CD1c-positive myeloid dendritic cell (primary cell): ENCODE results near the gene OR1E1.
"Not testable (repeated sequence)": the region's sequence is repeated elsewhere in the genome, so short reads cannot be mapped to it uniquely, and the experiment has no call there.

Experiments used
- DNase-seq: peaks from one replicate; pipeline ENCODE4 v3.0.0-alpha.2; 2016; ENCODE audit errors: extremely low spot score

OR1E1 gene, protein sequence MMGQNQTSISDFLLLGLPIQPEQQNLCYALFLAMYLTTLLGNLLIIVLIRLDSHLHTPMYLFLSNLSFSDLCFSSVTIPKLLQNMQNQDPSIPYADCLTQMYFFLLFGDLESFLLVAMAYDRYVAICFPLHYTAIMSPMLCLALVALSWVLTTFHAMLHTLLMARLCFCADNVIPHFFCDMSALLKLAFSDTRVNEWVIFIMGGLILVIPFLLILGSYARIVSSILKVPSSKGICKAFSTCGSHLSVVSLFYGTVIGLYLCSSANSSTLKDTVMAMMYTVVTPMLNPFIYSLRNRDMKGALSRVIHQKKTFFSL

DNA sequence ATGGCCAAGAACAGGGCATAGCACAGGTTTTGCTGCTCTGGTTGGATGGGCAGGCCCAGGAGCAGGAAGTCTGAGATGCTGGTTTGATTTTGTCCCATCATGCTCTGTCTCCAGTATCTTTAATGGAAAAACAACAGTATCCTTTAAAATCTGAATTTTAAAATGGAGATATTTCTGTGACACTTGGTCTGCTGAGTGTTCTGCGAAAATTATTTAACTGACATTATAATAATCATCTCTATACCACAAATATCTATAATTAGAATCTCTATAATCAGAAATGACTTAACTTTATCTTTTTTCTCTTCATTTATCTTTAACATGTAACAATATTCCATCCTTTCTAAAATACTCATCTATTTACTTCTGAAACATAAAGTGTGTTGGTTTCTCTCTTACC lies at the start of gene OR1E1:
OR1E1 (minus strand) TSS at position 101 of the 400 bp plus-strand sequence; CDS start at position 101, 0 bp downstream.
- DNase-seq: no peak

DNA sequence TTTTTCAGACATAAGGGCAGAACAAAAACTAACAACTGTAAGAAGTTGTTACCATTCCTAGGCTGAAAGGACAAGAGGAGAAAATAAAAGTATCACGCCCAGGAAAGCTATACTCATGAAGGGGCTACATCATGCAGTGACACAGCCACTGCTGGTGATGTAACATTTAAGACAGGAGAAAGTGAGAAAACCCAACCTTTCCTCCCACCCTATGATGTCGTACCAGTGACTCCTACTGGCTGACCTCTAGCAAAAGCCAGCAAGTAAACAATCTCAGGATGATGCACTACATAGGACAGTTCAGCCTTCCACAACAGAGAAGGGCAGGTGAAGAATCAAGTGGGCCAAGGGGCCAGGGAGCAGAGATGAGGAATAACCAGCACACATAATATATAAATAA lies 49.4 kb upstream of the OR1E1 start:
- DNase-seq: no peak

DNA sequence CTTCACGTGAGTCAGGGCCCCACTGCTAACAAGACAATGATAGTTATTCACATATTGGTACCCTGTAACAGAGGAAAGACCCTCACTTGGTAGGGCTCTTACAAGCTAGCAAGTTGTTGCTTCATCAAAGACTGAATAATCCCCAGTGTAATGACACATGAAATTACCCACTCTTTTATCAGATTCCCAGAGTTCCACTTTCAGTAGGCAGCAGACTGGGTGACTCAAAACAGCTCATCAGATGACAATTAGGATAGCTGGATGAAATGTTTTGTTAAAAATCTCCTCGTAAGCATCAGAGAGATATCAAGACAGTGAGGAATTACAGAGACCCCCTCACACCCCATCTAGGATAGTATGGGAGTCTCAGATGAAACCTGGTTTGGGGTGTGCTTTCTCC lies 42.2 kb upstream of the OR1E1 start:
- no peak for DNase-seq

DNA sequence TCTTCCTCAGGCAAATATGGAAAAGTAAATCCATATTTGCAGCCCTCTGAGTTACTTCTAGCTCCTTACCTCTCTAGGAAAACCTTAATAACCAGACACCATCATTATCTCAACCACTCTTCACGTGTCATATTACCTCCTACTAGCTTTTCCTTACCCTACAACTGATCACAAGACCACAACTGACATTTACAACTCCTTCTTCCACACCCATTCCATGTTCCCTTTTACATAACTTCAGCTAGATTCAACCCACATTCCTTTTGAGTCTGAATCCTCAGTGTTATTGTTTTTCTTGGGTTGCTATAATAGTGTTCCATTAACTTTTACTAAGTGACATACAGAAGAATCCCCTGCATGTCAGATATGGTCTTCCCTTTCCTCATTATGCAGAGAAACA lies 40.2 kb upstream of the OR1E1 start:
- DNase-seq: no peak

DNA sequence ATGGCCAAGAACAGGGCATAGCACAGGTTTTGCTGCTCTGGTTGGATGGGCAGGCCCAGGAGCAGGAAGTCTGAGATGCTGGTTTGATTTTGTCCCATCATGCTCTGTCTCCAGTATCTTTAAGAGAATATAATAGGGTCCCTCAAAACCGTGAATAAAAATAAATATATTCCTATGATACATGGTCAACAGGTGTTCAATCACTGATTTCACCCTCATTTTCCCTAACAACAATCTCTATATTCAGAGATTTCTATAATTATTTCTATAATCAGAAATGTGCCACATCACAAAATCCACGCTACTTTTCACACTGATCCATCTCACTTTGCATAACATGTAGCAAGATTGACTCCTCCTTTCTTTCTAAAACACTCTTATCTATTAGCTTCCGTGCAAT lies 35.5 kb upstream of the OR1E1 start, which contains the start of gene OR1E2:
OR1E2 (minus strand) TSS at position 101 of the 400 bp plus-strand sequence; CDS start at position 101, 0 bp downstream.
- no peak for DNase-seq

DNA sequence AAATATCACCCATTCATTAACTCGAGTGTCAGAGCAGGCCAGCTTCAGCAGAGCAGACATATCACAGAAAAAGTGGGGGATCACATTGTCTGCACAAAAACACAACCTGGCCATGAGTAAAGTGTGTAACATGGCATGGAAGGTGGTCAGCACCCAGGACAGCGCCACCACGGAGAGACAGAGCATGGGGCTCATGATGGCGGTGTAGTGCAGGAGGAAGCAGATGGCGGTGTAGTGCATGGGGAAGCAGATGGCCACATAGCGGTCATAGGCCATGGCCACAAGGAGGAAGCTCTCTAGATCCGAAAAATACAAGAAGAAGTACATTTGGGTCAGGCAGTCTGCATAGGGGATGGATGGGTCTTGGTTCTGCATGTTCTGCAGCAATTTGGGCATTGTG lies 35.0 kb upstream of the OR1E1 start:
- DNase-seq: peak; percentile 46

DNA sequence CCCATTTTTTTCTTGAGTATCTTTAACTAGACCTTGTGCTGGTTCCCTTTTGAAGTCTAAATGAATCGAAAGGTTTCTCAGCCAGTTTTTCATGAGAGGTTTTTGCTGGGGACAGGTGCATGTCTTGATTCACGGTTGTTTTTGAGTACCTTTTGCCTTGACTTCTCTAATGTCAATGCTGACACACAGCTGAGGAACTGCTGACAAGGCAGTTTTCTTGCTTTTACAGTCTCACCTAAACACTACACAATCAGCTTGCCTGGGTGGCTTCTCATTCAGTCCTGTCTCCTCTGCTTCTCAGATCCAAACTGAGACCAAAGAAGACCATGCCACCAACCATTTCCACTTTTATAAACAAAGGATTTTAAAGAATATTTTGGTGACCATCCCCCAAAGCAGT lies 20.0 kb upstream of the OR1E1 start:
- DNase-seq: no peak

DNA sequence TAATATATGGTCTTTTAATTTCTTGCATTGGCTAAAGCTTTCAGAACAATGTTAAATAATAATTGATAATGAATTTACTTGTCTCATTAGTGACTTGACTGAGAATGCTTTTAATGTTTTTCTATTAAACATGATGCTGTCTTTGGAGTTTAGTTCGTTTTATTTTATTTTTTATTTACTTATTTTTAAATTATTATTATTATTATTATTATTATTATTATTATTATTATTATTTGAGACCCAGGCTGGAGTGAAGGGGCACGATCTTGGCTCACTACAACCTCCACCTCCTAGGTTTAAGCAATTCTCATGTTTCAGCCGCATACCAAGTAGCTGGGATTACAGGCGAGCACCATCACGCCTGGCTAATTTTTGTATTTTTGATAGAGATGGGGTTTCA lies 17.4 kb upstream of the OR1E1 start:
- DNase-seq: no peak

DNA sequence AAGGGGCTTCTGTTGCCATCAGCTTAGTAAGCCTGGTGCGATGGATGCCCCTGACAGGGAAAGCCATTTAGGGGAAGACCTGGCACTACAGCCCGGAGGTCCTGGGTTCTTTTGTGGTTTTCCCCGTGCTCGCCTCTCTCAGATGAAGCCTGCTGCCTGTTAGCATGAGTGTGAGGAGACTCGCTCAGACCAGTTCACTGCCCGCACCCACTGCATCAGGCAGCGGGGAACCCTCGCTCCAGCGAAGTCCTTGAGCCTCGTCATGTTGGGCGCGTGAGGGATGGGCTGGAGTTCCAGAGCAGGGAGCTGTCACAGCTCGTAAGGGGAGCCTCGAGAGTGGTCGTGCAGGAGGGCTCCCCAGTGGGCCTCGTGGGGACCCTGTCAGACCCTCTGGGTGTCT lies 14.0 kb upstream of the OR1E1 start:
- DNase-seq: not testable (repeated sequence)

DNA sequence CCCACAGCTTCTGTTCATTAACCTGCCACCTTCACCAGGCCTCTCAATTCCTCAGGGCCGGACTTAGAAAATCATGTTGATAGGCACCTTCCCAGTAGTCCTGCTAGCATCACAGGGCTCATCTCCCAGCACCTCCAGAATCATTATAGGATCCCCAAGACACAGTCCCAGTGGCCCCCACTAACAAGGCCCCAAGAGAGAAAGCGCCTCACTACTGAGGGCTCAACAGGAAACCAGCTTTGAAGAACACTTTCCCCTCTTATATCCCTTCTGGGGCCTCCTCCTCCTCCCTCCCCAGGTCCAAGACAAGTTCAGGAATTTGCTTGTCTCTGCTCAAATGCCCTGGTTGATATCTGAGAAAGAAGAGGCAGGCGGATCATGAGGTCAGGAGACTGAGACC lies 12.9 kb upstream of the OR1E1 start, which contains the start of gene OR3A3:
OR3A3 (plus strand) TSS at position 301 of the 400 bp plus-strand sequence.
- DNase-seq: no peak

DNA sequence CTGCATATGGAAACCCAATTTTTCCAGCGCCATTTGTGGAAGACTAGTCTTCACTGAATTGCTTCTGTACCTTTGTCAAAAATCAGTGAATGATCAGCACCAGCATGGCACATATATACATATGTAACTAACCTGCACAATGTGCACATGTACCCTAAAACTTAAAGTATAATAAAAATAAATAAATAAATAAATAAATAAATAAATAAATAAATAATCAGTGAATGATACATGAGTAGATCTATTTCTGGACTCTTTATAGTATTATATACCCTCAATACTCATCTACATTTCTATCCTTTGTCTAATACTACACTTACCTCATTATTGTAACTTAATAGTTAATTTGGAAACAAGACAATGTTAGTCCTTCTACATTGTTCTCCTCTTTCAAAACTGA lies 5.6 kb upstream of the OR1E1 start:
- DNase-seq: not testable (repeated sequence)

DNA sequence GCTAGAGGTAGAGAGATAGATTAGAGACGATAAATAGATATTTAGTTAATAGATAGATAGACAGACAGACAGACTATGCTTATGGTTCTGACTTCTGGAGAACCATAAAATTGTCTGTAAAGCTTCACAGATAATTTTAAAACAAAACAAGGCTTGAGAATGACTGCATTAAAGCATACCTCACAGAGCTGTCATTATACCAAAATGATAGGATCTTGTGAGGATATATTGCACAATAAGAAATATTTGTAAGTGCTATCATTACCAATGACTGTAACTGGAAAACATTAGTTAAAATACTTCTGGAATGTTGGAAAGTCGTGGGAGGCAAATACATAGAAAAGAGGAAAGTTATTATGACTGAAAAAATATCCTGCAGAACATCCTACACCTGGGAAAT lies 3.6 kb upstream of the OR1E1 start:
- DNase-seq: no peak

DNA sequence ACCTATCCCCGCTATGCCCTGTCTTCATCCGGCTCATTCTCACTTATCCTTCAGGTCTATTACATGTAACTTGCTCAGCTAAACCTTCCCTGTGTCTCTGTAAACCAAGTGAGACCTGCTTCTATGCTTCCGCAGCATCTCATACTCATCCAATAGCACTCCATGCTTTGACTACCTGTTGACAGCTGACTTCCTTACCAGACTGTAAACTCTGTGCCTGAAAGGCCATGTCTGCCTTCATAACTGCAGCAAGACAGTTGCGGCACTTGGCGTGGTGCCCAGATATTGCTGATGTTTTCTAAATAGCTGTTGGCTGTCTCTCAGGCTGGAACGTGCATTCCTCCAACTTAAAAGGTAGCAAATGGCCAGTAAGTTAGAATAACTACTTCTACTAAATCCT lies 1.8 kb upstream of the OR1E1 start:
- DNase-seq: no peak

DNA sequence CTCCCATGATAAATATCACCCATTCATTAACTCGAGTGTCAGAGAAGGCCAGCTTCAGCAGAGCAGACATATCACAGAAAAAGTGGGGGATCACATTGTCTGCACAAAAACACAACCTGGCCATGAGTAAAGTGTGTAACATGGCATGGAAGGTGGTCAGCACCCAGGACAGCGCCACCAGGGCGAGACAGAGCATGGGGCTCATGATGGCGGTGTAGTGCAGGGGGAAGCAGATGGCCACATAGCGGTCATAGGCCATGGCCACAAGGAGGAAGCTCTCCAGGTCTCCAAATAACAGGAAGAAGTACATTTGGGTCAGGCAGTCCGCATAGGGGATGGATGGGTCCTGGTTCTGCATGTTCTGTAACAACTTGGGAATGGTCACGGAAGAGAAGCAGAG lies 409 bp downstream of the OR1E1 start:
- DNase-seq: peak; percentile 13

DNA sequence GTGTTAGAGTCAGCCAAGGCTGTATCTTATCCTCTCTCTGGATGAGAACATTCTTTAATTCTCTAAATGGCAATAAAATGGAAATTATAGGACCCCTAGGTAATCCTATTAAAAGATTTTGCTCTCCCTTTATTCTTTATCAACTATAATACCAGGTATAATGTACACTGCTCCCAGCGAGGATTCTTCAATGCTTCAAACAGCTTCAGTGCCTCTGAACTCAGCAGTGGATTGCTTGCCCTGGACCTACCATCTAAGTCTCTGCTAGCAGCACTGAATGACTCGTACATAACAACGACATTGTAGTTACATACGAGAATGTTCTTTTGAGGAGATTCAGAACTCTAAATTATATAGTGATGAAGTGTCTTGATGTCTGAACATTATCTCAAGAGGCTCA lies 8.4 kb downstream of the OR1E1 start:
- no peak for DNase-seq

DNA sequence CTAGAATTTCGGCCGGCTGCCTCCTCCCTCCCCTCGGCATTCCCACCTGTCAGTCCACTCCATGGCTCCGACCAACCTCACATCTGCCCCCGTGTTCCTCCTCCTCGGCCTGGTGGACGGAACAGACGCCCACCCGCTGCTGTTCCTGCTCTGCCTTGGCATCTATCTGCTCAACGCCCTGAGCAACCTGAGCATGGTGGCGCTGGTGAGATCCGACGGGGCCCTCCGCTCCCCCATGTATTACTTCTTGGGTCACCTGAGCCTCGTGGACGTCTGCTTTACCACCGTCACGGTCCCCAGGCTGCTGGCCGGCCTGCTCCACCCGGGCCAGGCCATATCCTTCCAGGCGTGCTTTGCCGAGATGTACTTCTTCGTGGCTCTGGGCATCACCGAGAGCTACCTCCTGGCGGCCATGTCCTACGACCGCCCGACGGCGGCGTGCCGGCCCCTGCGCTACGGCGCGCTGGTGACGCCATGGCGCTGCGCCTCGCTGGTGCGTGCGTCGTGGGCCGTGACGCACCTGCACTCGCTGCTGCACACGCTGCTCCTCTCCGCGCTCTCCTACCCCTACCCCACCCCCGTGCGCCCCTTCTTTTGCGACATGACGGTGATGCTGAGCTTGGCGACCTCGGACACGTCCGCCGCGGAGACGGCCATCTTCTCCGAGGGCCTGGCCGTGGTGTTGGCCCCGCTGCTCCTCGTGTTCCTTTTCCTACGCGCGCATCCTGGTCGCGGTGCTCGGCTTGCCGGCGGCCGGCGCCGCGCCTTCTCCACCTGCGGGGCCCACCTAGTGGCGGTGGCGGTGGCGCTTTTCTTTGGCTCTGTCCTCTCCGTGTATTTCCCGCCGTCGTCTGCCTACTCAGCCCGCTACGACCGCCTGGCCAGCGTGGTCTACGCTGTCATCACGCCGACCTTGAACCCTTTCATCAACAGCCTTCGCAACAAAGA lies 12.1 kb downstream of the OR1E1 start, which contains the start of gene OR3A2:
OR3A2 (minus strand) TSS at position 440 of the 948 bp plus-strand sequence.
- DNase-seq: no peak

DNA sequence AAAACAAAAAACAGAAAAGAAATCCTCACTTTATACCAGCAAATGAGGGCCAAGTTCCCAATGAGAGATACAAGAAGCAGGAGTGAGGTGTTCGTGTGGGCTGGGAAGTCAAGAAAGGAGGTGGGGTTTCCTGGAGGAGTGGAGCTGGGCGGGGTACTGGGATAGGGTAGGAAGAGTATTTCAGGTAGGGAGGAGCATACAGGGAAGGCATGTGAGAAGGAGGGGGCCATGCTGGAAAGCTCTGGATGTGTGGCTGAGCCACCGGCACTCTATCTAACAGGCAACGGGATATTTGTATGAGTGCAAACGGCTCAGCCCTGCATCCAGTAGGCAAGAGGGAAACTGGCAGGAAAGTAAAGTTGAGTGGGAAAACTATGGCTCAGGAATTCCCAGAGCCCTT lies 16.3 kb downstream of the OR1E1 start:
- DNase-seq: no peak

DNA sequence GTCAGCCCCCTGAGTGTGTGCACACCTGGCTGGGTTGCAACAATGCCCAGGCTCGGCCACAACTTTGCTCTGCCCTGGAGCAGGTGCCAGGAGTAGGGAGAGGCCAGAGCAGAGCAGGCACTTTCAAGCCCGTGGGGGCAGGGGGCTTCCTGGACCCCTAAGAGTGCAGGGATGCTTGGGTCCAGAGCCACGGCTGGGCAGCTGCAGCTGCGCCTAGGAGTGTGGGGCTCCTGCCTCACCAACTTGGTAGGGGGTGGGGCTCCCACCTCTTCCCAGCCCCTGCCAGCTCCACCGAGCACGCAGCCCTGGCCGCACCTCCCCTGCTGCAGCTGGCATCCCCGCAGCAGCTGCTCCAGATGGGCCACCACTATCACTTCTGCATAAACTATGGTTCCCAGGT lies 19.9 kb downstream of the OR1E1 start:
- no peak for DNase-seq

DNA sequence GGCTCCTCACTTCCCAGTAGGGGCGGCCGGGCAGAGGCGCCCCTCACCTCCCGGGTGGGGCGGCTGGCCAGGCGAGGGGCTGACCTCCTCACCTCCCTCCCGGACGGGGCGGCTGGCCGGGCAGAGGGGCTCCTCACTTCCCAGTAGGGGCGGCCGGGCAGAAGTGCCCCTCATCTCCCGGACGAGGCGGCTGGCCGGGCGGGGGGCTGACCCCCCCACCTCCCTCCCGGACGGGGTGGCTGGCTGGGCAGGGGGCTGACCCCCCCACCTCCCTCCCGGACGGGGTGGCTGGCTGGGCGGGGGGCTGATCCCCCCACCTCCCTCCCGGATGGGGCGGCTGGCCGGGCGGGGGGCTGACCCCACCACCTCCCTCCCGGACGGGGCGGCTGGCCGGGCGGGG lies 27.0 kb downstream of the OR1E1 start:
- not testable (repeated sequence) for DNase-seq
